ENCODE measurements around the gene AGPAT3. TPM values are rescaled to one million over a fixed set of nuclear protein-coding genes. Genes with fewer than 3 reads are reported as not detected.

AGPAT3 gene
- polyA plus RNA-seq, 2 of the 4 experiments (the other 2 are of a cell fraction): 18.2 to 20.3 TPM

GRCh38 chr21:43970551-43970950 lies 105.5 kb downstream of the AGPAT3 start:
- no peaks in the 10 kb centered on the region for H3K9me3 ChIP-seq
- ChIA-PET CTCF (no interaction called here), POLR2A (no interaction called here)
- no peak overlapping the region for H3K27ac ChIP-seq
- TF ChIP-seq MYC (IDR thresholded peaks at IDR 0.05; ENCODE audit: borderline replicate concordance, low read length) (no peak), JUNB (IDR thresholded peaks at IDR 0.05) (no peak), ZSCAN20 (CRISPR knock-in tag; IDR thresholded peaks at IDR 0.05) (no peak), CBX2 (IDR thresholded peaks at IDR 0.05; ENCODE audit: borderline replicate concordance, low read depth) (no peak), JUN (IDR thresholded peaks at IDR 0.05) (no peak), ZNF302 (CRISPR knock-in tag; IDR thresholded peaks at IDR 0.05) (no peak), NFE2L2 (conservative IDR thresholded peaks at IDR 0.05; ENCODE audit: low read length) (no peak), HOXB13 (CRISPR knock-in tag; IDR thresholded peaks at IDR 0.05; ENCODE audit: low read depth) (no peak)
- TF ChIP-seq, protein P1, sequence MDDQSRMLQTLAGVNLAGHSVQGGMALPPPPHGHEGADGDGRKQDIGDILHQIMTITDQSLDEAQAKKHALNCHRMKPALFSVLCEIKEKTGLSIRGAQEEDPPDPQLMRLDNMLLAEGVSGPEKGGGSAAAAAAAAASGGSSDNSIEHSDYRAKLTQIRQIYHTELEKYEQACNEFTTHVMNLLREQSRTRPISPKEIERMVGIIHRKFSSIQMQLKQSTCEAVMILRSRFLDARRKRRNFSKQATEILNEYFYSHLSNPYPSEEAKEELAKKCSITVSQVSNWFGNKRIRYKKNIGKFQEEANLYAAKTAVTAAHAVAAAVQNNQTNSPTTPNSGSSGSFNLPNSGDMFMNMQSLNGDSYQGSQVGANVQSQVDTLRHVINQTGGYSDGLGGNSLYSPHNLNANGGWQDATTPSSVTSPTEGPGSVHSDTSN (IDR thresholded peaks at IDR 0.05): no peak
- H3K4me1 ChIP-seq: no peaks in the 10 kb centered on the region
- FAIRE-seq (no peak), ATAC-seq (no peak), DNase-seq (ENCODE audit: low read depth in 1 of 2, low spot score in 1 of 2) (no peak)
- WGBS (ENCODE audit: missing lambda C conversion rate): 95% methylated on average over 18 of the region's 18 CpGs
- no peak overlapping the region for H3K4me3 ChIP-seq
- no peak overlapping the region for H3K4me2 ChIP-seq

DNA sequence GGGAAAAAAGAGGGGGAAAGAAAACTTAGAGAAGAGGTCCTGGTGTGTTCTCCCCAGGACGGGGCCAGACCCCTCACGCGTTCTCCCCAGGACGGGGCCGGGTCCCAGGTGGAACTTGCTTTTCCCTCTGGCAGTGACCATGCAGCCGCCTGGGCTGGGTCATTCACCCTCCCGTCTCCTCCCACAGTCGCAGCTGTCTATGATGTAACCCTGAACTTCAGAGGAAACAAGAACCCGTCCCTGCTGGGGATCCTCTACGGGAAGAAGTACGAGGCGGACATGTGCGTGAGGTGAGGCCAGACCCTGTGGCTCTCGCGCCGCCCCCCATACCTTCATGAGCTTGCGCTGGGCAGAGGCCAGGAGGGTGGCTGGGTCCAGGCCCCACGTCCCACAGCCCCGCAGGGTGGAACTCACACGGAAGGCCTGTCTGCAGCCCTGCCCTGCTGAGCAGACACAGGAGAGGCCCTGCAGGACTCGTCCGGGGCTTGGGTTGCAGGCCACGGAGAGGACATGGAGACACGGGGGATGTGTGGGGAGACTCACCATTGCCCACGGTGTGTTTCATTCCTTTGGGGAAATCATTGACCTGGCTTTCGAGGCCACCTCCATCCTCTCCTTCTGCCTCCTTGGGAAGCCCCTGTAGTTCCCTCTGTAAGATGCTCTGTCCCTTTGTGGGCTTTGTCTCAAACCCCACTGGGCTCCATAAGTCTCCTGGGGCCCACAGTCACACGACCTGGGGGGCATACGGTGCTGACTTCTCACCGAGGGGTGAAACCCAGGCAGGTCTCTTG lies 106.4 kb downstream of the AGPAT3 start:
- Histone ChIP-seq H3K4me1 (no peaks in the 10 kb centered on the region), H3K4me3 (no peak overlapping the region), H3K4me2 (no peak overlapping the region), H3K9me3 (no peaks in the 10 kb centered on the region), H3K27ac (no peak overlapping the region)
- ChIA-PET CTCF (no interaction called here), POLR2A (no interaction called here)
- DNase-seq (ENCODE audit: low read depth in 1 of 2, low spot score in 1 of 2) (no peak), ATAC-seq (no peak), FAIRE-seq (no peak)
- WGBS (ENCODE audit: missing lambda C conversion rate): 84% methylated on average over 21 of the region's 29 CpGs
- TF ChIP-seq CEBPB (IDR thresholded peaks at IDR 0.05): no peak
- no peak for TF ChIP-seq NPAS2 (CRISPR knock-in tag; IDR thresholded peaks at IDR 0.05; ENCODE audit: borderline replicate concordance)
- no peak for TF ChIP-seq TFCP2L1 (CRISPR knock-in tag; IDR thresholded peaks at IDR 0.05)
- no peak for TF ChIP-seq MYC (IDR thresholded peaks at IDR 0.05; ENCODE audit: borderline replicate concordance, low read length)
- TF ChIP-seq POLR2A (IDR thresholded peaks at IDR 0.05; ENCODE audit: low read length): no peak
- TF ChIP-seq RFX5 (IDR thresholded peaks at IDR 0.05): no peak
- no peak for TF ChIP-seq HEYL (CRISPR knock-in tag; IDR thresholded peaks at IDR 0.05)
- TF ChIP-seq TP53 (CRISPR knock-in tag; IDR thresholded peaks at IDR 0.05): no peak
- TF ChIP-seq, protein P2, sequence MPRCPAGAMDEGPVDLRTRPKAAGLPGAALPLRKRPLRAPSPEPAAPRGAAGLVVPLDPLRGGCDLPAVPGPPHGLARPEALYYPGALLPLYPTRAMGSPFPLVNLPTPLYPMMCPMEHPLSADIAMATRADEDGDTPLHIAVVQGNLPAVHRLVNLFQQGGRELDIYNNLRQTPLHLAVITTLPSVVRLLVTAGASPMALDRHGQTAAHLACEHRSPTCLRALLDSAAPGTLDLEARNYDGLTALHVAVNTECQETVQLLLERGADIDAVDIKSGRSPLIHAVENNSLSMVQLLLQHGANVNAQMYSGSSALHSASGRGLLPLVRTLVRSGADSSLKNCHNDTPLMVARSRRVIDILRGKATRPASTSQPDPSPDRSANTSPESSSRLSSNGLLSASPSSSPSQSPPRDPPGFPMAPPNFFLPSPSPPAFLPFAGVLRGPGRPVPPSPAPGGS (IDR thresholded peaks at IDR 0.05): no peak
- TF ChIP-seq ESRRA (IDR thresholded peaks at IDR 0.05; ENCODE audit: borderline replicate concordance, low read length): no peak
- TF ChIP-seq CHD4 (IDR thresholded peaks at IDR 0.05; ENCODE audit: borderline replicate concordance): no peak
- no peak for TF ChIP-seq HOXA7 (CRISPR knock-in tag; IDR thresholded peaks at IDR 0.05)
- TF ChIP-seq BHLHE40 (IDR thresholded peaks at IDR 0.05; ENCODE audit: low read depth, low read length): no peak

- Histone ChIP-seq H3K4me1 (no peaks in the 10 kb centered on the region), H3K4me2 (no peak overlapping the region), H3K27ac (no peak overlapping the region), H3K4me3 (no peak overlapping the region), H3K9me3 (no peaks in the 10 kb centered on the region)
- CTCF ChIA-PET: no interaction called here
- FAIRE-seq (no peak), DNase-seq (ENCODE audit: low read depth in 1 of 2, low spot score in 1 of 2) (no peak), ATAC-seq (no peak)
- POLR2A ChIA-PET: no interaction called here
- TF ChIP-seq JUNB (IDR thresholded peaks at IDR 0.05) (no peak), MAZ (IDR thresholded peaks at IDR 0.05; ENCODE audit: borderline replicate concordance, low read depth, low read length) (no peak), CBX2 (IDR thresholded peaks at IDR 0.05; ENCODE audit: borderline replicate concordance, low read depth) (no peak), POLR2AphosphoS2 (conservative IDR thresholded peaks at IDR 0.05; ENCODE audit: low read length) (no peak), HOXB5 (CRISPR knock-in tag; IDR thresholded peaks at IDR 0.05) (no peak), RARB (CRISPR knock-in tag; IDR thresholded peaks at IDR 0.05) (no peak), CHD4 (IDR thresholded peaks at IDR 0.05; ENCODE audit: borderline replicate concordance) (no peak), CEBPB (IDR thresholded peaks at IDR 0.05) (no peak), POLR2A (IDR thresholded peaks at IDR 0.05; ENCODE audit: low read length) (no peak), ELK1 (IDR thresholded peaks at IDR 0.05; ENCODE audit: low read depth, low read length) (no peak)
- TF ChIP-seq, protein P3, sequence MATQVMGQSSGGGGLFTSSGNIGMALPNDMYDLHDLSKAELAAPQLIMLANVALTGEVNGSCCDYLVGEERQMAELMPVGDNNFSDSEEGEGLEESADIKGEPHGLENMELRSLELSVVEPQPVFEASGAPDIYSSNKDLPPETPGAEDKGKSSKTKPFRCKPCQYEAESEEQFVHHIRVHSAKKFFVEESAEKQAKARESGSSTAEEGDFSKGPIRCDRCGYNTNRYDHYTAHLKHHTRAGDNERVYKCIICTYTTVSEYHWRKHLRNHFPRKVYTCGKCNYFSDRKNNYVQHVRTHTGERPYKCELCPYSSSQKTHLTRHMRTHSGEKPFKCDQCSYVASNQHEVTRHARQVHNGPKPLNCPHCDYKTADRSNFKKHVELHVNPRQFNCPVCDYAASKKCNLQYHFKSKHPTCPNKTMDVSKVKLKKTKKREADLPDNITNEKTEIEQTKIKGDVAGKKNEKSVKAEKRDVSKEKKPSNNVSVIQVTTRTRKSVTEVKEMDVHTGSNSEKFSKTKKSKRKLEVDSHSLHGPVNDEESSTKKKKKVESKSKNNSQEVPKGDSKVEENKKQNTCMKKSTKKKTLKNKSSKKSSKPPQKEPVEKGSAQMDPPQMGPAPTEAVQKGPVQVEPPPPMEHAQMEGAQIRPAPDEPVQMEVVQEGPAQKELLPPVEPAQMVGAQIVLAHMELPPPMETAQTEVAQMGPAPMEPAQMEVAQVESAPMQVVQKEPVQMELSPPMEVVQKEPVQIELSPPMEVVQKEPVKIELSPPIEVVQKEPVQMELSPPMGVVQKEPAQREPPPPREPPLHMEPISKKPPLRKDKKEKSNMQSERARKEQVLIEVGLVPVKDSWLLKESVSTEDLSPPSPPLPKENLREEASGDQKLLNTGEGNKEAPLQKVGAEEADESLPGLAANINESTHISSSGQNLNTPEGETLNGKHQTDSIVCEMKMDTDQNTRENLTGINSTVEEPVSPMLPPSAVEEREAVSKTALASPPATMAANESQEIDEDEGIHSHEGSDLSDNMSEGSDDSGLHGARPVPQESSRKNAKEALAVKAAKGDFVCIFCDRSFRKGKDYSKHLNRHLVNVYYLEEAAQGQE (IDR thresholded peaks at IDR 0.05): no peak
- TF ChIP-seq, protein P4, sequence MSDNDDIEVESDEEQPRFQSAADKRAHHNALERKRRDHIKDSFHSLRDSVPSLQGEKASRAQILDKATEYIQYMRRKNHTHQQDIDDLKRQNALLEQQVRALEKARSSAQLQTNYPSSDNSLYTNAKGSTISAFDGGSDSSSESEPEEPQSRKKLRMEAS (IDR thresholded peaks at IDR 0.05): no peak
- WGBS (ENCODE audit: missing lambda C conversion rate): 99% methylated on average over 10 of the region's 11 CpGs
These were observed 106.9 kb downstream of the AGPAT3 start for GRCh38 chr21:43971992-43972255.
